NCI-H2029 (cell line): ENCODE data around the gene VAMP5.
"Not testable (repeated sequence)": the region's sequence is repeated elsewhere in the genome, so short reads cannot be mapped to it uniquely, and the experiment has no call there.

Experiments used
- DNase-seq: peaks from one replicate; lab custom pipeline; 2025; lab: John Stamatoyannopoulos, UW

The VAMP5 gene

DNA sequence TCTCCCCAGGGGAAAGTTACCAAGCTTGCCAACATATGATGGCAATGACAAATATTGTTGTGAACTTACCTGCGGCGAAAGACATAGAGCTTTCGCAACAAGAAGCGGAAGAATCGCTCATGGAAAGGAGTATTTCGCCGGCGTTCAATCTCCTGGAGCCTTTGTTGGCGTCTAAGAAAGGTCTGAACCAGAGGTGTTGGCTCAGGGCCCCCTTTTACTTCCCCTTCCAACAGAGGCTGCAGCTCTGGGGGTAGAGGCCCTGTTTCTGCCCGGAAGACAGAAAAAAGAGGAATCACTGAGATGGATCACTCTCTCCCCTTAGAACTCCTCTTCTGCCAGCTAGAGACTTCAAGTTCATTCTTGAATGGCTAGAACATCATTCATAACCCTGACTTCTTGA, 33.7 kb upstream of the VAMP5 start:
- no peak for DNase-seq

DNA sequence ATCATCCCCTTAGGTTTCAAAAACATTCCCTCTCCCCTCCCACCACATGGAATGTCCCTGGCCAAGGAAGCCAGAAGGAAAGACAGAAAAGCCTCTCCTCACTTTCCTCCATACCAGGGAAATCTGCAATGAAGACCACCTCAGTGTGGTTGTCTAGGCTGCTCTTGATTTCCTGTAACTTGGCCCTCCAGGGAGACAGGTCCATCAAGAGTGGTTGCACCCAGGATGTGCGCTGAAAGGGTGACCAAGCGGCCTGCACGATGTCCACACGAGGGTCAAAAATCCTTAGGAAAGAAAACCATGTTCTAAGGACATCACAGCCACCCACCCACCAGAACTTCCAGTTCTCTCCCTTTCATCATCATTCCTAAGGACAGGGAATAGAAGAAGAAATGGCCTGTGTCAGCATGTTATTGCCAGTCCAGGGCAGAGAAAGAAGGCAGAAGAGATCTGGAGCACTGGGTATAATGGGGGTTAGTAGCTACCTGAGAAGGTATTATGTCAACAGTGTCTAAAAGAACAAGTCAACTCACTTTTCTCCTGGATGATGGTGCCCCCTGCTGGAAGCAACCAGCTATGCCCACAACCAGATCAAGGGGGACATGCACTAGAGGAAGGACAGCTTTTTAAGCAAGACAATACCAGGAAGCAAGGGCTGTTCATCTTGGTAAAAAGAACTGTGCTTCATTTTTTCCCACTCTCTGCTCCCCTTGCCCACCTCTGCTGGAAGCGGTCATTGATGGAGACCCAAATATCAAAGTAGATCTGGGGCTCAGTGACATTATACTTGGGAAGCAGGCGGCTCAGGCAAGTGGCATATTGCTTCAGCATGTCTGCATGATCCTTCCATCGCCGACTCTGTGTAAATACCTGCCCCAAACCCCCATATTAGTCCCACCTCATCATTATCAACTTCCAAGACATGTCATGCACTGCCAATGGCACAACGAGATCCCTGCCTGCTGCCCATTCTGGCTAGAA, 32.2 kb upstream of the VAMP5 start:
- peak; percentile 58 for DNase-seq

DNA sequence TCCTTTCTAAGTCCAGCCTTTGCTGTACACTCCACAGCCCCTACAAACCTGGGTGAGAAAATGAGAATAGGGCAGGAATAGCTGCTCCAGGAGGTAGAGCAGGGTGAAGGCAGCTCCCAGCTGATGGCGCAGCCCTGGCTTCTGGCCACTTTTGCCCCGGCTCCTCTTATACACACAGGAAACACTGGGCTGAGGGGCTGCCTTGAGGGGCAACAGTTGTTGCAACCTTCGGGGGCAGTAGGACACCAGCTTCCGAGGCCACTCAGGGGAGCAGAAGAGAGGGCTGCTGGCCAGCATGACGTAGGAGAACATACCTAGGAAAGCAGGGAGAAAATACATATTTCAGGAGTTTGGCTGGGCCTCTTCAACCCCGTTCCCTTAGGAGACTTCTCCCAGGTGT, 31.0 kb upstream of the VAMP5 start:
- no peak for DNase-seq

DNA sequence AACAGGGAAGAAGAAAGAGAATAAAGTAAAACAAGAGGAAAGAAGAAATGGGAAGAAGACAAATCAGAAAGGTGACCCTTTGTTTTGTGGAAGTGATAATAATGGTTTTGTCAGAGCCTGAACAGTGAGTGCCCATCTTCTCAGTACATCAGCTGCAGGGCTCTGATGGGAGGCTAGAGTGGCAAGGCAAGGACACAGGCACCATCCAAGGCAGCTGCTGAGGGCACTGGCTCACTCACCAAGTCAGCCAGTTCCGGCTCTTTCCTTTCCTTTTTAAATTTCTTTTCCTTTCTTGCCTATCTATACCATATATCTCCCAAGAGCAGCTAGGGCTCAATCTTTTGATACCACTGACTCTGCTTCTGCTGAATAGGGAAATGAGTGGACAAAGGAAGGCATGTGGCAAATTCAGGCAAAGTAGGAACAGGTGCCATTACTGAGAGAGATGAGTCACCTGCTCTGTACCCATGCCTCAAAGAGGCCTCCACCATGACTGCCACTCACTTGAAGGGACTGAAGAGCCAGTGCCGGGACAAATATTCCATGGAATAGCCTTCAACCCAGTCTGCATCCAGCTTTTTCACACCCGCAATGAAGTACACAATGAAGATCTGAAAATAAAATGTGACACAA, 29.1 kb upstream of the VAMP5 start:
- no peak for DNase-seq

DNA sequence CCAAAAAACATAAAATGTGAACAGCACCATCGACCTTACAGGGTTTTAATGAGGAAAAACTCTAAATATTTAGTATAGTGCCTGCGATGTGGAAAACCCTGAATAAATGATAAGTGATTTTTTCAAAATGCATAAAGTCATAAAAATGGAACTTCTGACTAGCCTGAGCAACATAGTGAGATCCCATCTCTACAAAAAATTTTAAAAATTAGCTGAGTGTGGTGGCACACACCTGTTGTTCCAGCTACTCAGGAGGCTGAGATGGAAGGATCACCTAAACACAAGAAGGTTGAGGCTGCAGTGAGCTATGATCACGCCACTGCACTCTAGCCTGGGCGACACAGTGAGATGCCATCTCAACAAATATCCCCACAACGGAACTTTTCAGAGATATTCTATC, 27.1 kb upstream of the VAMP5 start:
- DNase-seq = no peak

DNA sequence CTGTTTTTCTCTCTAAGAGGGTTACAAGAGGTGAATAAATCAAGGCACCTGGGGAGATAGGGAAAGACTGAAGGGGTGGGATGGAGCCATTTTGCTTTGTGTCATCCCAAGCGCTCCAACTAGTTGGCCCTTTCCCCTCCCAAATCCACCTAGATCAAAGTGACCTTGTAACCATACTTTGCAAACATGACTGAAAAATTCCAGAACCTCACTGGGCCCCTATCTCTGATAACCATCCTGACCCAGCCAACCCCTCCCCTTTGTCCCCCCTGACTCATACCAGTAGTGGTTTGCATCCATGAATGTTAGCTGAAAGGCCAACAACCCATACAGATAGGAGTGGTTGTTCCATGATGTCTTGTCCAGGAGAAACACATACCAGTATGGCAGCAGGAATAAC, 26.1 kb upstream of the VAMP5 start:
- DNase-seq = no peak

DNA sequence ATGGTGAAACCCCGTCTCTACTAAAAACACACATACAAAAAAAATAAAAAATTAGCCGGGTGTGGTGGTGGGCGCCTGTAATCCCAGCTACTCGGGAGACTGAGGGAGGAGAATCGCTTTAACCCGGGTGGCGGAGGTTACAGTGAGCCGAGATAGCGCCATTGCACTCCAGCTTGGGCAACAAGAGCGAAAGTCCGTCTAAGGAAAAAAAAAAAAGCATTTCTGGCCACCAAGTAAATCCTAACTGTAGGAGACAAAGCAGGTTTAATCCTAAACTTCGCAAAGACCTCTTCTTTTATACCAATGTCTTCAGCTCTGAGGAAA, 23.9 kb upstream of the VAMP5 start:
- DNase-seq = not testable (repeated sequence)

DNA sequence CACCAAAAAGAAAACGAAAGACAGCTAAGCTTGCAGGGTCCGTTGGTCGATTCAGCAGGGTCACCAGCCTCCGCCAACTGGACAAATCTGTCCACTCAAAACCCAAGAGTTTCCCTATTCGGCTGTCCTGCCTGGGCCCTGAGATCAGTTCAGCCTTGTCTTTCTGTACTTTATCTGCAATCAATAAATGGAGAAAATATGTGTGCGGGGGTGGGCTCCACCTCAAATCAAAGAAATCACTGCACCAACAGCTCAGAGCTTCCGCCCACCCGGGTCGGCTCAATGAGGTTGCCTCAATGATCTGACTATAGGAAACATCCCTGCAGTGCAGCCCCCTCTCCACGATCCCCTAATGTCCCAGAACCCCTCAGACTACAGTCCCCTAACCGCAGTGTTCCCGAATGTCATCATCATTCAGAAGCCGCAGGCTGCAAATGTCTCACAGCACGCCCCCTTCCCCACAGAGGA, 23.4 kb upstream of the VAMP5 start:
- DNase-seq = no peak

DNA sequence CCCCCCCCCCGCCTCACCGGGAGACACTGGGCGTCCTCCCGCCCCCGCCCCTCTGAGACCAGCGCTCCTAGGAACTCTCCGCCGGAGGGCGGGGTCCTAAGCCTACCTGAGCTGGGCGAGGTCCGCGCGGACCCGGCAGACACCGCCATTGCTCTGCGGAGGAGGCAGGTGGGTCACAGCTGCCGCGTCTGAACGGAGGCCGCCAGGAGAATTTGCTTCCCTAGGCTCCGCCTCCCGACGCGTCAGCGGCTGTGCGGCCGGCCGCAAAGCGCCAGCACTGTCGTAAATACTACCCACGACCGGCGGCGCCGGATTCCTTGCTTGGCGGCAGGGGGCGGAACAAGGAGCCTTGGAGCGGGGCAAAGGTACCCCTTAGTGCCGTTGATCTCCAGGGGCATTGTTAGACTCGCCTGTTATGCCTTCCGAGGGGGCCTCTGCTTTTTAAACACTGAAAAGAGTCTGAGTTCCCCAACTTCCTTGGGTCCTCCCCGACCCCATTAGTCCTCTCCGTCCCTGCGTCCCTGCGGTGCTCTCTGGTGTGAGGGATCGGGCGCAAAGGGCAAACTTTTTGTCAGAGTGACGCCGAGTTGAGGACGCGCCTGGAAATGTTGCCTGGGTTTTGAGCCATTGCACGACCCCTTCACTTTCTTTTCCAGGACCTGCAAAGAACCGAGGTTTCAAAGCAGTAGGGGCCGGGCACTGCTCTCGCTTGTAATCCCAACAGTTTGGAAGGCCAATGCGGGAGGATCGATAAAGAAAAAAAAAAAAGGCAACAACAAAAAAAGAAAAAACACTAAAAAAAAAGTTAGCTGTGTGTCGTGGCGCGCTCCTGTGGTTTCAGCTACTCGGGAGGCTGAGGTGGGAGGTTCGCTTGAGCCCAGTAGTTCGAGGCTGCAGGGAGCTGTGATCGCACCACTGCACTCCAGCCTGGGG, 22.7 kb upstream of the VAMP5 start, which contains the start of gene GGCX:
Gene GGCX (minus strand): TSS at position 214 of the 933 bp plus-strand sequence. CDS start 65 bp downstream, at position 149.
- DNase-seq = peak; percentile 87

DNA sequence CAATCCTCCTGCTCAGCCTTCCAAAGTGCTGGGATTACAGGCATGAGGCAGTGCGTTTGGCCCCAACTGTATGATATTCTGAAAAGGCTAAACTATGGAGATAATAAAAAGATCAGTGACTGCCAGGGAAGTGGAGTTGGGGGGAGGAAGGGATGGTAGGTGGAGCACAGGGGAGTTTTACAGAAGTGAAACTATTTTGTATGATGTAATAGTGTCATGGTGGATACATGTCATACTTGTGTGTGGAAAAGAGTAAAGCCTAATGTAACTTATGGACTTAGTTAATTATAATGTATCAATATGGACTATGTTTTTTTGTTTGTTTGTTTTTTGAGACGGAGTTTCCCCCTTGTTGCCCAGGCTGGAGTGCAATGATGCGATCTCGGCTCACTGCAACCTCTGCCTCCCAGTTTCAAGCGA, 20.1 kb upstream of the VAMP5 start:
- no peak for DNase-seq

DNA sequence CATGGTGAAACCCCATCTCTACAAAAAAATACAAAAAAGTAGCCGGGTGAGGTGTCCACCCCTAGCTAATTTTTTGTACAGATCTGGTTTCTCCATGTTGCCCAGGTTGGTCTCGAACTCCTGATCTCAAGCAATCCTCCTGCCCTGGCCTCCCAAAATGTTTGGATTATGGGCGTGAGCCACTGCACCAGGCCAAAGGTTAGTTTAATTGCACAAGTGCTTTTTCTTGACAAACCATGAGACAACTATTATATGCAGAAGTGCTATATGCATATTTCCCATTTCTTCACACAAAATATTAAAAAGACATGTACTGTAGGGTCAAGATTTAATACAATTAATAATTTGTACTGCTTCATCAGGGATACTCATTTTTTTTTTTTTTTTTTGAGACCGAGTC, 18.0 kb upstream of the VAMP5 start:
- DNase-seq = no peak

DNA sequence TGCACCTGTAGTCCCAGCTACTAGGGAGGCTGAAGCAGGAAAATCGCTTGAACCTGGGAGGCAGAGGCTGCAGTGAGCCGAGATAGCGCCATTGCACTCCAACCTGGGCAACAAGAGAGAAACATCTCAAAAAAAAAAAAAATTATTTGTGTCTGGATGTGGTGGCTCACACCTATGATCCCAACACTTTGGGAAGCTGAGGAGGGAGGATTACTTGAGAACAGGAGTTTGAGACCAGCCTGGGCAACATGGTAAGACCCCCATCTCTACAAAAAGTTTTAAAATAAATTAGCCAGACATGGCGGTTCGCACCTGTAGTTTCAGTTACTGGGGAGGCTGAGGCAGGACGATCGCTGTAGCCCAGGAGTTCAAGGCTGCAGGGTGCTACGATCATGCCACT, 8.5 kb upstream of the VAMP5 start:
- DNase-seq = no peak

DNA sequence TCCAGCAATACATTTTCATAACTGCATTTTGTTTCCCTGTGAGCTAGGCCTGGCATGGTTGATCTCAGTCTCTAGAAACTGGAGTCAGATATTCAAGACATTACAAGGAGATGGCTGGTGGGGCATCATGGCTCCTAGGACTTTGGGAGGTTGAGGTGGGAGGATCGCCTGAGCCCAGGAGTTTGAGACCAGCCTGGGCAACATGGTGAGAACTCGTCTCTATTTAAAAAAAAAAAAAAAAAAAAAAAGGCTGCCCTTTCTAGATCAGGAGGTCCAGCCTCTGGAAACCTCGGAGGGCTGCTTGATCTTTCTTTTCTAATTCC, 7.2 kb upstream of the VAMP5 start:
- no peak for DNase-seq

DNA sequence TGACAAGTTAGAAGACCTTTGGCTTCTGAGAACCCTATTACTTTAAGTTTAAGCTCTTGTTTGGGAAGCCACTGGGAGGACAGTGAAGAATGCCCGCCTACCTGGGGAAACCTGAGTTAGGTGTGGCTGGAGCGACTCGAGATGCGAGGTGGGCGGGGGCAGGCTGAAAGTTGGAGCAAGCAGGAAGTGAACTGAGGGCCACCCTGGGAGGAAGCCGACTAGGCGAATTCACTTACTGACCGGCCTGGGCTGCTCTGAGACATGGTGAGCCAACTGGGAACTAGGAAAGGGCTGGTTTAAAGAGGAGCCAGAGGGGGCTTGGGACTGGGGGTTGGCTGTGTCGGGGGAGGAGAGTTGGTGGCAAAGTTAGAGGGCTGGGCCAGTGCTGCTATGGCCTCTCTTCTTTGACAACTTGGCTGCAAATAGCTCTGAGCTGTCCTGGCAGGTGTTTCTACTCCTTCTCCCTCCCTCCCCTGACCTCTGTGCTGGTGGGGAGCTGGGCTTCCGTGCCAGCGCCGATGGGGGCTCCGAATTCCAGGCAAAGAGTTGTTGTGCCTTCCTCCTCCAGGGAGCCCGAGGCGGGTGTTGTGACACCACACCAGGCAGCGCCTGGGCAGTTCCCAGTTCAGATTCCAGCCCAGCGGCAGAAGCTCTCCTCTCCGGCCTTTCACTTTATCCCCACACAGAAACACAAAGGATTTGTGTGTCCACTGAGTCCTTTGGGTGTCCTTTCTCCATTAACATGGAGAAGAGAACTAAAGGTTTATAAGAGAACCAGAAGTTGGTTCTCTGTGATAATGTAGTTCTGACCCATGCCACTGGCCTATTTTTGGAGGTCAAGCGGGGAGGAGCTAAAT, 6.6 kb upstream of the VAMP5 start, which contains the start of gene VAMP8:
Gene VAMP8 (plus strand): TSS at position 201 of the 857 bp plus-strand sequence. CDS start 61 bp downstream, at position 262.
- DNase-seq = peak; percentile 39

DNA sequence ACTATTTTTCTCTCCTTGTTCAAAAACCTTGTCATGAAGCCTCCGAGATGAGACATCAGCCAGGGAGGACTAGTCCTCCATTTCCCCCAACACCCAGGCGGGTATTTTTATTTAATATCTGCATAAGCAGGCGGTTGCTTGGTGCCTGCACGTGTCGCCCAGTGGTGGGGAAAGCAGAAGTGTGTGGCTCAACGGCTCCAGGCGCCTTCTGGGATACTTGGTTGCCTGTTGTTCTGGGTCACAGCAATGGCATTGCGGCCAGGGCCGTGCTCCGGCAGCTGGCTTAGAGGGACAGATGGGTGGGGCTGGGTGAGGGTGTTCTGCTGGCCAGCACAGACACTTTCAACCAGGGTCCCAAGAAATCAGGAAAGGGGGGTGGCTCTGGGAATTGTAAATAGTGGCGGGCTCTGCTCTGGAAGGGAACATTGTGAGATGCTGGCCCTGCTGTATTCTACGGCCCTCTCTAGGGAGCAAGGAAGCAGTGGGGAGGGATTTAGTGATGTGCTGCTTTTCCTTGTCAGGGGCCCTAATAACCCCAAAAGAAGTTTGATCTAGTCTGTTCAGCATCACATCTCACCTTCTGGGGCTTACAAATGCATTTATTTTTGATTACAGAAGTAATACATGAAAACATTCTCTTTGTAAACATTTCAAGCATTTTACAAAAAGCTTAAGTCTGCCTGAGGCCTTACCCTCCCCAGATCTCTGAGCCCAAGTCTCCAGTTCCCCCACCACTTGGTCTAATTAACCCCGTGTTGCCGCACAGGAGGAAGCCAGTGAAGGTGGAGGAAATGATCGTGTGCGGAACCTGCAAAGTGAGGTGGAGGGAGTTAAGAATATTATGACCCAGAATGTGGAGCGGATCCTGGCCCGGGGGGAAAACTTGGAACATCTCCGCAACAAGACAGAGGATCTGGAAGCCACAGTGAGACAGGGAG, 5.7 kb upstream of the VAMP5 start:
- no peak for DNase-seq

DNA sequence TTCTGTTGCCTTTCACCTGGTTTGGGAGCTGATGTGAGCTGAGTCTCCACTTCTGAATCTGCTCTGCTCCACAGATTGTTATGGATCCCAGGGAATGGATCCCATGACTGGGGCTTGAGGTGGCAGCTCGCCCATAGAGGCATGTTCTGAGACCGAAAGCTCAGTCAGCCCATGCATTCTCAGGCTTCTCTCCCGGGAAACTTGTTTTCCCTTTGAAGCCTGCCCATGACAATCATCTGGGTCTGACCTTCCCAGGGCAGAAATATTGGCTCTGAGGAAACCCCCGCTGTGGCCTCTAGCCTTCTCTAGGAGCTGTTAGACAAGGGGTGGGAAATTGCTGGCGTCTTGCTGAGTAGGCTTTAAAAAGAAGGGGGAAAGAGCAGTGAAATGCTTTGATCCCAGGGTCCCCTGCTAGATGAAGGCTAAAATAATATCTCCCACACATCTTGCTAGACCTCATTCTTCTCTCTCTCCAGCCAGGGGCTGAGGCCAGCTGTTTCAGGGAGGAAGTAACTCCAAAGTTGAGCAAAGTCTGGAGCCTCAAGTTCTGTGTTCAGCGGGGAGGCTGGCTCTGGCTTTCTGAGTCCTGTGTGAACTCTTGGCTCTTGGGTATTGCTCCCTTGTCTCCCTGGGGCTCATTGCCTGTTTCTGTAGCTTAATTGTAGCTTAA, 4.8 kb upstream of the VAMP5 start:
- DNase-seq = no peak

DNA sequence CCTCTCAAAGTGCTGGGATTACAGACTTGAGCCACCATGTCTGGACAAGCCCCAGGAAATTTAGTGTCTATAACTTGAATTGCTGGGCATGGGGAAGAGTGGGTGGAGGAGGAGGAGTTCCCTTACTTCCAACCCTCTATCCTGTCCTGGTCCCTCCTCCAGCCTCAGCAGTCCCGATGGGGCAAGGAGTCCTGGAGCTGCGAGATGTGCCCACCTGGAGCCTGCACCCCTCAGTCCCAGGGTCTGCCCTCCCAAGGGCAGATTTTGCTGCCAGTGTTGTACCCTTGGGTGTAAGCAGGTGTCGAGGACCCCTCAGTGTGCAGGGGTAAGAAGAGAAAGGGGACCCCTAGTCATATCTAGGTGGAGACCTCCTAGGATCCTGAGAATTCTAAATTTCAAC, 4.0 kb upstream of the VAMP5 start:
- no peak for DNase-seq

DNA sequence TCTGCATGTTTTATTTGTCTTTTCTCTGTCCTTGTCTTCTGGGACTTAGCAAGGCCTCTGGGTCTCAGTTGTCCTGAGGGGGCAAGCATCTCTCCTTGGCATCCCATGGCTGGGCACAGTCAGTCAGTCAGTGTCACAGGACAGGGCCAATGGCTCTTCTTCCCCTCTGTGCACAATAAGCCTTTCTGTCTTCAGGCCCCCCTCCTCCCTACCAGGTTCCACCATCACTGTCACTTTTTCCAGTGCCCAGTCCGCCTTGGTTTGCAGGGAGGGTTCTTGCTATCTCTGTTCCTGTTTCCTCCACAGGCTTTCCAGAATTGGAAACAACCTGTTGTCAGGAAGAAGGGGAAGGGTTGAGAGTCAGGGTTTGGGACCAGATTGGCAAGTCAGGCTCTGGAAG, 1.7 kb upstream of the VAMP5 start:
- no peak for DNase-seq

DNA sequence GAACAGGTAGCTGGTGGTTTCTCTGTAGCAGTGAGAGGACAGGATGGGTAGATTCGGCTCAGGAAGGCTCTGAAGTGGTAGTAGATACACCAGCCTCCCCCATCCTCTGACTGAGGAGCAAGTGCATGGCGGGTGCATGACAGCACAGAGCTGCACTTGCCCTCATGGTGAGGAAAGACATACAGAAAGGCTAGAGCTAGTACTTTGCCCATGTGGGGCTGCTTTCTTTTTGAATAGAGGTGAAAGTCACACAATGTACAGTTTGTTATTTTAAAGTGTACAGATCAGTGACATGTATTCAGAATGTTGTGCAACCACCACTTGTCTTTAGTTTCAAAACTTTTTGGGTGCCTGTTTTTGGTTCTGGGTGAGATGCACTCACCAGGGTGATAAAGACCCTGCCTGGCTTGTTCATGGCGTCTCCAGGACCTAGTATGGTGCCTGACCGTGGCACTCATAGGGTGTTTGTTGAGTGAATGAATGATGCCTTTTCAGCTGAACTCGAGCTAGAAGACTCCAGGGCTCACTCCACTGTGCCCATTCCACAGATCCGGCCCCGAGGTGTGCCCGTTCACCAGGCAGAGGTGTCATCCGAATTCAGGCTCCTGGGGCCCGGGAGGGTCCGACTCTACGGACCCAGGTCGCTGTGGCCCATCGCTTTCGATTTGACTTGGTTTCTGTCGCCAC, 421 bp upstream of the VAMP5 start:
- DNase-seq = no peak
